Mesothelial cell of epicardium (in vitro differentiated cells): ENCODE data around the gene ANK3. TPM values are rescaled to one million over a fixed set of nuclear protein-coding genes. Genes with fewer than 3 reads are reported as not detected.

Experiments
- DNase-seq, 2 experiments: peaks; one replicate each; pipeline ENCODE4 v3.0.0; 2021; ENCODE audit warnings: low spot score in 2 of 2; ENCODE audit not compliant: unreplicated experiment in 2 of 2
- H3K27ac Mint-ChIP-seq: 2 replicates; pipeline ENCODE4 v1.8.0; 2021; ENCODE audit warnings: mixed read lengths
- H3K27me3 Mint-ChIP-seq: 2 replicates; pipeline ENCODE4 v1.8.0; 2021; ENCODE audit warnings: low read depth, mixed read lengths
- H3K36me3 Mint-ChIP-seq: 2 replicates; pipeline ENCODE4 v1.8.0; 2021; ENCODE audit warnings: mixed read lengths
- H3K4me1 Mint-ChIP-seq: 2 replicates; pipeline ENCODE4 v1.8.0; 2021; ENCODE audit warnings: mixed read lengths
- H3K4me3 Mint-ChIP-seq: 2 replicates; pipeline ENCODE4 v1.8.0; 2021; ENCODE audit warnings: mild to moderate bottlenecking, moderate library complexity, mixed read lengths
- H3K9me3 Mint-ChIP-seq: 2 replicates; pipeline ENCODE4 v1.8.0; 2021; ENCODE audit warnings: mixed read lengths
- CTCF ChIP-seq: fragments of 200-600 bp; sonication (generic); IDR thresholded peaks from one replicate; pipeline ENCODE4 v1.5.0; 2021; ENCODE audit warnings: antibody characterized with exemption; ENCODE audit not compliant: unreplicated experiment
- total RNA-seq: library from RNA; stranded (reverse); gene quantifications from 3 replicates; pipeline ENCODE4 v1.2.1, GENCODE V29; 2021

The ANK3 gene
- total RNA-seq, 1 donor from 2014 or later: 242 TPM

GRCh38 chr10:60340973-60341372, 48.7 kb downstream of the ANK3 start:
- H3K36me3 Mint-ChIP-seq: no peaks in the 10 kb centered on the region
- H3K9me3 Mint-ChIP-seq: no peaks in the 10 kb centered on the region
- no peaks in the 10 kb centered on the region for H3K27me3 Mint-ChIP-seq
- no peak overlapping the region for H3K27ac Mint-ChIP-seq
- no peak for TF ChIP-seq CTCF
- peaks cover 51% of the 10 kb centered on the region for H3K4me1 Mint-ChIP-seq
- no peak overlapping the region for H3K4me3 Mint-ChIP-seq
- no peak for DNase-seq

- H3K4me3 Mint-ChIP-seq: no peak overlapping the region
- TF ChIP-seq CTCF: no peak
- H3K36me3 Mint-ChIP-seq: no peaks in the 10 kb centered on the region
- H3K27ac Mint-ChIP-seq: peak overlapping the region; percentile 68
- H3K9me3 Mint-ChIP-seq: no peaks in the 10 kb centered on the region
- no peaks in the 10 kb centered on the region for H3K27me3 Mint-ChIP-seq
- peaks cover 60% of the 10 kb centered on the region for H3K4me1 Mint-ChIP-seq
- DNase-seq: no peak
These were observed 49.9 kb downstream of the ANK3 start for GRCh38 chr10:60339757-60340156.

GRCh38 chr10:60338786-60339185, 50.9 kb downstream of the ANK3 start:
- DNase-seq: no peak
- Mint-ChIP-seq H3K36me3 (no peaks in the 10 kb centered on the region), H3K4me3 (no peak overlapping the region), H3K4me1 (peaks cover 62% of the 10 kb centered on the region), H3K27me3 (no peaks in the 10 kb centered on the region), H3K27ac (no peak overlapping the region), H3K9me3 (no peaks in the 10 kb centered on the region)
- TF ChIP-seq CTCF: no peak

- no peak for DNase-seq
- TF ChIP-seq CTCF: no peak
- H3K9me3 Mint-ChIP-seq: no peaks in the 10 kb centered on the region
These were observed 51.6 kb downstream of the ANK3 start for GRCh38 chr10:60338002-60338564.

GRCh38 chr10:60336901-60337630, 52.6 kb downstream of the ANK3 start:
- Mint-ChIP-seq H3K36me3 (no peaks in the 10 kb centered on the region), H3K4me3 (no peak overlapping the region), H3K27ac (peak overlapping the region; percentile 54), H3K9me3 (no peaks in the 10 kb centered on the region), H3K4me1 (peaks cover 48% of the 10 kb centered on the region), H3K27me3 (no peaks in the 10 kb centered on the region)
- TF ChIP-seq CTCF: no peak
- DNase-seq: no peak

More at GRCh38 chr10:60338002-60338564, 51.6 kb downstream of the ANK3 start:
- H3K4me3 Mint-ChIP-seq: no peak overlapping the region
- H3K27me3 Mint-ChIP-seq: no peaks in the 10 kb centered on the region
- peak overlapping the region; percentile 13 for H3K27ac Mint-ChIP-seq
- H3K4me1 Mint-ChIP-seq: peaks cover 56% of the 10 kb centered on the region
- H3K36me3 Mint-ChIP-seq: no peaks in the 10 kb centered on the region
